Prostate gland (tissue), 2 donors: ENCODE data around the gene ATXN10.

Experiments
- POLR2A ChIP-seq: fragments of 450-650 bp; IDR thresholded peaks from one replicate; pipeline ENCODE4 v1.6.1; 2016; ENCODE audit warnings: antibody characterized with exemption, mild to moderate bottlenecking
- TF ChIP-seq, protein P1 (sequence below), 4 experiments: fragments of 200-600 bp in 2 of 4; fragments of 450-650 bp in 2 of 4; sonication (generic) in 2 of 4; IDR thresholded peaks; 1 replicate in 3 of 4; 2 replicates in 1 of 4; pipeline ENCODE4 v1.5.1; 2016 to 2019; ENCODE audit warnings: antibody characterized with exemption in 4 of 4, mild to moderate bottlenecking in 2 of 4, moderate library complexity in 2 of 4

GRCh38 chr22:45892681-45893461 is 221.2 kb downstream of the ATXN10 start:
- TF ChIP-seq POLR2A: no peak
- TF ChIP-seq, protein P1, sequence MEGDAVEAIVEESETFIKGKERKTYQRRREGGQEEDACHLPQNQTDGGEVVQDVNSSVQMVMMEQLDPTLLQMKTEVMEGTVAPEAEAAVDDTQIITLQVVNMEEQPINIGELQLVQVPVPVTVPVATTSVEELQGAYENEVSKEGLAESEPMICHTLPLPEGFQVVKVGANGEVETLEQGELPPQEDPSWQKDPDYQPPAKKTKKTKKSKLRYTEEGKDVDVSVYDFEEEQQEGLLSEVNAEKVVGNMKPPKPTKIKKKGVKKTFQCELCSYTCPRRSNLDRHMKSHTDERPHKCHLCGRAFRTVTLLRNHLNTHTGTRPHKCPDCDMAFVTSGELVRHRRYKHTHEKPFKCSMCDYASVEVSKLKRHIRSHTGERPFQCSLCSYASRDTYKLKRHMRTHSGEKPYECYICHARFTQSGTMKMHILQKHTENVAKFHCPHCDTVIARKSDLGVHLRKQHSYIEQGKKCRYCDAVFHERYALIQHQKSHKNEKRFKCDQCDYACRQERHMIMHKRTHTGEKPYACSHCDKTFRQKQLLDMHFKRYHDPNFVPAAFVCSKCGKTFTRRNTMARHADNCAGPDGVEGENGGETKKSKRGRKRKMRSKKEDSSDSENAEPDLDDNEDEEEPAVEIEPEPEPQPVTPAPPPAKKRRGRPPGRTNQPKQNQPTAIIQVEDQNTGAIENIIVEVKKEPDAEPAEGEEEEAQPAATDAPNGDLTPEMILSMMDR (IDR thresholded peaks at IDR 0.05): no peak
